GM21786 (cell line): ENCODE data around the gene TCF23.
"Not testable (repeated sequence)": the region's sequence is repeated elsewhere in the genome, so short reads cannot be mapped to it uniquely, and the experiment has no call there.

ENCODE experiments used
- ATAC-seq: cut with Tn5 transposase; IDR thresholded peaks from one replicate; pipeline ENCODE4 v1.9.1; 2021; ENCODE audit not compliant: unreplicated experiment

TCF23 gene

GRCh38 chr2:27185331-27186026 is 36.7 kb downstream of the TCF23 start:
- ATAC-seq: no peak

GRCh38 chr2:27186613-27187345 is 38.0 kb downstream of the TCF23 start:
- no peak for ATAC-seq

DNA sequence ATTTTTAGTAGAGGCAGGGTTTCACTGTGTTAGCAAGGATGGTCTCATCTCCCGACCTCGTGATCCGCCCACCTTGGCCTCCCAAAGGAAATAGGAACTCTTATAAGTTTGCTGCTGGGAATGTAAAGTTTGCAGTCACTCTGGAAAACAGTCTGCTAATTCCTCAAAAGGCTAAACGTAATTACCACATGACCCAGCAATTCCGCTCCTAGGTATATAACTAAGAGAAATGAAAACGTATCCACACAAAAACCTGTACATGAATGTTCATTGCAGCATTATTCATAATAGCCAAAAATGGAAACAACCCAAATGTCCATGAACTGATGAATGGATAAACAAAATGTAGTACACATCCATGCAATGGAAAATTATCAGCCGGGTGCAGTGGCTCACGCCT is 41.2 kb downstream of the TCF23 start:
- no peak for ATAC-seq

DNA sequence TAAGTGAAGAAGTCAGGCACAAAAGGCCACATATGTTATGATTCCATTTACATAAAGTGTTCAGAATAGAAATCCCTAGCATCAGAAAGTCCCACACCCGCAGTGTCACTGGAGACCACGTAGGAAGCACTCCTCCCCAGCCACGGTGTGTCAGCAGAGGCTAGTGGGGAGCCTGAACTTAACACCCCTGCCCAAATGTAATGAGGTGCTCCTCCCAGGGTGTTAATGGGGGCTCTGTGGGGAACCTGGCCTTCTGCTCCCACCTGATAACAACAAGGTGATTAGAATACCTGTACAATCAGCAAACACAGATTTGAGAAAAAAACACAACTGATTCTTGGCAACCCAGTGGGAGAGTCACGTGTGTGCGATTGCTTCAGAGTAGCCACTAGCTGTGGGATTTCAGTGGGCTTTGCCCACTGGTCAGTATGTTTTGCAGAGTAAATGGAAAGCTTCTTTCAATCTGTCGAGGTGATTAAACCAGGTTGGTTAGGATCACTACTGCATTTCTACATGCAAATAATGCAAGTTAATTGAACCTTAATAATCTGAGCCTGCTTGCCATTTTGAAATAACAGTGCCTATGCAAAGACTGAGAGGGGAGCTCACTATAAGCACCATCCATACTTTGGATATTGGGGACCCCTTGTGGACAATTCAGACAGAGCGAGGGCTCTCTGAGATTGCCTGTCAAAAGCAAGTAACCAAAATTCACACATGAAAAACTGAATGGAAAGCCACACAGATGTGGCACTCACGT is 42.4 kb downstream of the TCF23 start:
- no peak for ATAC-seq

DNA sequence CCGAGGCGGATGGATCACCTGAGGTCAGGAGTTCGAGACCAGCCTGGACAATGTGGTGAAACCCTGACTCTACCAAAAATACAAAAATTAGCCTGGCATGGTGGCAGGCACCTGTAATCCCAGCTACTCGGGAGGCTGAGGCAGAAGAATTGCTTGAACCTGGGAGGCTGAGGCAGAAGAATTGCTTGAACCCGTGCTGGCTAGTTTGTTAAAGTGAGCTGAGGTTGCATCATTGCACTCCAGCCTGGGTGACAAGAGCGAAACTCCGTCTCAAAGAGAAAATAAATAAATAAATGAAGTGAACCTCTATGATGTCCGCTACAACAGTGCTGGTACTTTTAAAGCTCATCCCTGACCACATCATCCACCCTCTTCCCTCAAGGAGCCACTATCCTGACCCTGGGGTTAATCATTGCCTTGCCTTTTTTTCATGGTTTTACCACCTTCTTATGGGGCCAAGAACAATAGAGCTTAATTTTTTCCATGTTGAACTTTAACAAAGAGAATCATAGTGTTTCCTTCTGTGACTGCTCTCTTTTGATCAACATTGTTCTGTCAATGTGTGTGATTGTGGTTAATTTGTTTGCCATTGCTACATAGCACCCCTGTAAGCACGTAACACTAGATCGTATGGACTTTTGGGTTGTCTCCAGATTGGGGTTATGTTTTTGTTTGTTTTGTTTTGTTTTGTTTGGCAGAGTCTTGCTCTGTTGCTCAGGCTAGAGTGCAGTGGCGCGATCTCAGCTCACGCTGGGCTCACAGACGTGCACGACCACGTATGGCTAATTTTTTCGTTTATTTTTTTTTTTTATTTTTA is 45.9 kb downstream of the TCF23 start:
- no peak for ATAC-seq

DNA sequence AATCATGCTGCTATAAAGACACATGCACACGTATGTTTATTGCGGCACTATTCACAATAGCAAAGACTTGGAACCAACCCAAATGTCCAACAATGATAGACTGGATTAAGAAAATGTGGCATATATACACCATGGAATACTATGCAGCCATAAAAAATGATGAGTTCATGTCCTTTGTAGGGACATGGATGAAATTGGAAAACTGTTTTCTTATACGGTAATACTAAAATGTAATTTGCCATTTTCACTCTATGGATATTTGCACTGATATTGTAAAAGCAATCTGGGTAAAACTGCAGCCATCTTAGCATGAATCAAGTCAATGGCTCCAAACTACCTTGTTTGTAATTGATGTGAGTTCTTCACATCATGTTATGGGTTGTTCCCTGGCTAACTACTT is 47.0 kb downstream of the TCF23 start:
- not testable (repeated sequence) for ATAC-seq

DNA sequence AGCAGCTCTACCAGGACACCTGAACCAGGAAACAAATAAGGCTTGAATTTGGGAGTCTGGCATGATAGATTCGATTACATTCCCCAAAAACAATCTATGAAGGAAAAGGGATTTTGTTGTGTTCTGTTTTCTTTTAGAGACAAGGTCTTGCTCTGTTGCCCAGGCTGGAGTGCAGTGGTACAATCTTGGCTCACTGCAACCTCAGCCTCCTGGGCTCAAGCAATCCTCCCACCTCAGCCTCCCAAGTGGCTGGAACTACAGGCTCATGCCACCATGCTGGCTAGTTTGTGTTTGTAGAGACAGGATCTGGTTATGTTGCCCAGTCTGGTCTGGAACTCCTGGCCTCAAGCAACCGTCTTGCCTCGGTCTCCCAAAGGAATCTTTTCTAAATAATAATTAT is 49.3 kb downstream of the TCF23 start:
- not testable (repeated sequence) for ATAC-seq

- ATAC-seq: no peak
Observed at GRCh38 chr2:27198627-27199026, 49.8 kb downstream of the TCF23 start.

GRCh38 chr2:27199241-27199640 is 50.4 kb downstream of the TCF23 start:
- no peak for ATAC-seq

GRCh38 chr2:27201675-27202074 is 52.9 kb downstream of the TCF23 start:
- no peak for ATAC-seq

DNA sequence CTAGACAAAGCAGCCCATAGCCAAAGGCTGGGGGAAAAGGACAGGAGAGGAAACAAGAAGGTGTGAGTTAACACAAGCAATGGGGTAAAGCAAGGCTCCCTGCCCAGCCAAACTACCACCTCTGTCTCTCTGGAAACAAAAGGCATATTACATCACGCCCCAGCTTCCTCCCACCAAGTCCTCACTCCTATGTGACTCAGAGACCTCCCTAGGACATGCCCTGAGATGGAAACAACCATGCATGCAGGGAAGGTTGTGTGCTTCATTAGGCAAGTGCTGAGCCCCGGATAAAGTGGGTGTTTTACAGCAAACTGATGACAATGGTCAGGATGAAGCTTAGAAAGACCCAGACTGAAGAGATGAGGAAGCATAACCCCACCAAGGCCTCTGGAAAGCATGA is 54.0 kb downstream of the TCF23 start:
- ATAC-seq: no peak

- no peak for ATAC-seq
Observed at GRCh38 chr2:27203741-27204140, 54.9 kb downstream of the TCF23 start.

- ATAC-seq: no peak
Observed at GRCh38 chr2:27204566-27204965, 55.8 kb downstream of the TCF23 start.

DNA sequence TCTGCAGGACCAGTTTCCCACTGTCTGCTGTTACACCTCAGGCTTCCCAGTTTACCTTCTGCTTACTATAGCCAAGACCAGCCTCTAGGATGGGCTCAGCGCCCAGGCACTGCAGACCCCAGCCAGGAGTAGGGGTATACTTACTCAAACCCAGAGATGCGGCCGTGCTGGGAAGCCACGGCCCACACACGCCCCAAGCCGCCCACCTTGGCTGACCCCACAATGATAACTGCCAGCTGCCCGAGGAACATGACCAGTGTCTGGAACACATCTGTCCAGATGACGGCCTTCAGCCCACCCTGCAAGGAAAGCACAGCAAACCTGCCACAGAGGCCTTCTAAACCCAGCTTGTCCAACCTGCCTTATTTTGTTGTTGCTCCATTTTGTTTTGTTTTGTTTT is 56.4 kb downstream of the TCF23 start:
- no peak for ATAC-seq

GRCh38 chr2:27206346-27206745 is 57.5 kb downstream of the TCF23 start:
- ATAC-seq: no peak
